ENCODE results near the gene DEAF1.

DNA sequence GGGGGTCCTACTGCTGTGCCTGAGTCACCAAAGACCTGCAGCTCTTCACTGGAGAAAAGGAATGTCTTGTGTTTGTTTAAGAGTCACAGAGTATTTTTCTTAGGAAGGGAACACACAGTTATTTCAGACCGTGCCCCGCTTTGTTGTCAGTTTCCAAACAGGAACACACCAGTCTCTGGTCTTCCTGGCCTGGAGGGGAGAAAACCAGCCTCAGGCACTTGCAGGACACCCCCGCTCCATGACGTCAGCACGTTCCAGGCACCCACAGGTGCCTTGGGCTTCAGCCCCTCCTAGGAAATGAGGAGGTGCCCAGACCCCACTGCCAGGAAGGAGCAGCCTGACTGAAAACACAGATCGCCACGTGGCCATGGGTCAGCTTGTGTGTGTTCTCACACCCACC is 5.4 kb downstream of the DEAF1 start:
- TF ChIP-seq POLR2AphosphoS5 (IDR thresholded peaks at IDR 0.05; ENCODE audit: low read depth, low read length) (no peak), TAF1 (IDR thresholded peaks at IDR 0.05; ENCODE audit: borderline replicate concordance, insufficient read depth, low read length) (no peak), FOXP2 (optimal IDR thresholded peaks at IDR 0.05; ENCODE audit: borderline replicate concordance, extremely low read depth, extremely low read length, insufficient read depth) (no peak), SIN3A (IDR thresholded peaks at IDR 0.05; ENCODE audit: borderline replicate concordance, insufficient read depth, low read length) (no peak)
- TF ChIP-seq, protein P1, sequence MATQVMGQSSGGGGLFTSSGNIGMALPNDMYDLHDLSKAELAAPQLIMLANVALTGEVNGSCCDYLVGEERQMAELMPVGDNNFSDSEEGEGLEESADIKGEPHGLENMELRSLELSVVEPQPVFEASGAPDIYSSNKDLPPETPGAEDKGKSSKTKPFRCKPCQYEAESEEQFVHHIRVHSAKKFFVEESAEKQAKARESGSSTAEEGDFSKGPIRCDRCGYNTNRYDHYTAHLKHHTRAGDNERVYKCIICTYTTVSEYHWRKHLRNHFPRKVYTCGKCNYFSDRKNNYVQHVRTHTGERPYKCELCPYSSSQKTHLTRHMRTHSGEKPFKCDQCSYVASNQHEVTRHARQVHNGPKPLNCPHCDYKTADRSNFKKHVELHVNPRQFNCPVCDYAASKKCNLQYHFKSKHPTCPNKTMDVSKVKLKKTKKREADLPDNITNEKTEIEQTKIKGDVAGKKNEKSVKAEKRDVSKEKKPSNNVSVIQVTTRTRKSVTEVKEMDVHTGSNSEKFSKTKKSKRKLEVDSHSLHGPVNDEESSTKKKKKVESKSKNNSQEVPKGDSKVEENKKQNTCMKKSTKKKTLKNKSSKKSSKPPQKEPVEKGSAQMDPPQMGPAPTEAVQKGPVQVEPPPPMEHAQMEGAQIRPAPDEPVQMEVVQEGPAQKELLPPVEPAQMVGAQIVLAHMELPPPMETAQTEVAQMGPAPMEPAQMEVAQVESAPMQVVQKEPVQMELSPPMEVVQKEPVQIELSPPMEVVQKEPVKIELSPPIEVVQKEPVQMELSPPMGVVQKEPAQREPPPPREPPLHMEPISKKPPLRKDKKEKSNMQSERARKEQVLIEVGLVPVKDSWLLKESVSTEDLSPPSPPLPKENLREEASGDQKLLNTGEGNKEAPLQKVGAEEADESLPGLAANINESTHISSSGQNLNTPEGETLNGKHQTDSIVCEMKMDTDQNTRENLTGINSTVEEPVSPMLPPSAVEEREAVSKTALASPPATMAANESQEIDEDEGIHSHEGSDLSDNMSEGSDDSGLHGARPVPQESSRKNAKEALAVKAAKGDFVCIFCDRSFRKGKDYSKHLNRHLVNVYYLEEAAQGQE (IDR thresholded peaks at IDR 0.05; ENCODE audit: insufficient read depth in 1 of 2, low read depth in 2 of 2, low read length in 2 of 2) = no peak

All from PFSK-1 (cell line).